NCI-H187 (cell line): ENCODE data around the gene SPSB3.

Experiments
- DNase-seq, 2 experiments: peaks; one replicate each; lab custom pipeline; 2025; lab: John Stamatoyannopoulos, UW

The SPSB3 gene

DNA sequence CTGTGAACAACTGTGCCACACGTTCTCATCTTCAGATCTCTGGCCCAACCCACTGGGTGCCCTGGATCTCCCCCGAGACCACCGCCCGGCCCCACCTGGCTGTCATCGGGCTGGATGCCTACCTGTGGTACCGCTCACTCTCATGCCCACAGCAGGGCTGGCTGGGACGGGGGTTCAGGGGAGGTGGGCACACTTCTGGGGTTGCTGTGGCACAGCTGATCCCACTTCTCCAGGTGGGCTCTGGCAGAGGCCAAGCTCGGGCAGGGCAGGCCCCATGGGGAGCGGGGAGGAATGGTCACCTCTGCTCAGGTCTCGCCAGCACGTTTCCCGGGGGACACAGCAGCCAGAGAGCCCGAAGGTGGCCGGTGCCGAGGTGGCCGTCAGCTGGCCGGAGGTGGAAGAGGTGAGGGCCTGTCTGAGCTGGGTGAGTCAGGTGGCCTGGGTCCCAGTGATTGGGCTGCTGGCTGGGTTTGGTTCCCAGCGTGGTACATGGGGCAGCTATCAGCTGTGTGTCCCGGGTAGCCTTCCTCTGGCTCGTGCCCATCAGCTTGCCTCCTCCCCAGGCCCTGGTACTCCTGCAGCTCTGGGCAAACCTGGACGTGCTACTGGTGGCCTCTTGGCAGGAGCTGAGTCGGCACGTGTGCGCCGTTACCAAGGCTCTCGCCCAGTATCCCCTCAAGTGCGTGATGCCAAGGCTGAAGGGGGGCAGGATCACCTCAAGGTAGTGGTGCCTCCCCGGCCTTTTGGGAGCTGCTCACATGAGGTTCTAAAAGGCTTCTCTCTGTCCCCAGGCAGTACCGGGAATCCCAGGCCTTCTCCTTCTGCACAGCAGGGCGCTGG lies 7.1 kb downstream of the SPSB3 start:
- no peak for DNase-seq

DNA sequence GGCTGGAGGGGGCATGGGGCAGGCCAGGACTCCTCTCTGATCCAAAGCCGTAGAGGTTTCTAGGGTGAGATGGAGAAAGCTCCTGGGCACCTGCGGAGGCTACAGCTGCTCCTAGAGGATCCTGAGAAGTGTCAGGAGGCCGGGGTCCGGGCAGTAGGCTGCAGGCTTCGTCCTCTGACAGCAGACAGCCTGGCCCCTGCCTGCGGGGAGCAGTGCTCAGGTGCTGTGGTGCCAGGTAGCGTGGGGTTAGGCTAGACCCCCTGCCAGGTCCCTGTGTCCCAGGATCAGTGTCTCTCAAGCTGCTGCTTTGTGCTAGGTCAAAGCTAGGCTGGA lies 8.0 kb downstream of the SPSB3 start:
- no peak for DNase-seq

DNA sequence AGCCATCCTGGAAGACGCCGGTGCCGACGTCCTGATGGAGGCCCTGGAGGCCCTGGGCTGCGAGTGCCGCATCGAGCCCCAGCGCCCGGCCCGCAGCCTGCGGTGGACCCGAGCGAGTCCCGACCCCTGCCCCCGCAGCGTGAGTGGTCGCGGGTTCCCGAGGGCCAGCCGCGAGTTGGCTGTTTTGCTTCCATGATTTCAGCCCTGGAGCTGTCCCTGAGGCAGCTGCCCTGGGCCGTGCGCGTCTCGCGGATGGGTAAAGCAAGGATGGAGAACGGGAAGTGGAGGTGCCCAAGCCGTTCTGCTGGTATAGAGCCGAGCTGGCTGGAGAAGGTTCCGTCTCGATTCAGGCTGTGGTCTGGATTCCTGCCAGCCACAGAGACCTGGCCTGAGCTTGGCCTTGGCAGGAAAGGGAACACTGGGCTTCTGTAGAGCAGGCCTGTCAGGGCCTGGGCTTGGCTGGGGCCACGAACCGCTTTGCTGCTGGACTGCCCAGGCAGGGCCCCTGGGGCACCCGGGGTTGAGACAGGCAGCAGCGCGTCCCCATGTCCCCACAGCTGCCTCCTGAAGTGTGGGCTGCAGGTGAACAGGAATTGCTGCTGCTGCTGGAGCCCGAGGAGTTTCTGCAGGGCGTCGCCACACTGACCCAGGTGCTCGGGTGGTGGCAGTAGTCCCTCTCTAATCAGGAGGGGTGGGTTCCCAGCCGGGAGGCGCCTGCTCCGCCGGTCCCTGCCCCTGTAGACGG lies 8.5 kb downstream of the SPSB3 start:
- DNase-seq, result no peak

DNA sequence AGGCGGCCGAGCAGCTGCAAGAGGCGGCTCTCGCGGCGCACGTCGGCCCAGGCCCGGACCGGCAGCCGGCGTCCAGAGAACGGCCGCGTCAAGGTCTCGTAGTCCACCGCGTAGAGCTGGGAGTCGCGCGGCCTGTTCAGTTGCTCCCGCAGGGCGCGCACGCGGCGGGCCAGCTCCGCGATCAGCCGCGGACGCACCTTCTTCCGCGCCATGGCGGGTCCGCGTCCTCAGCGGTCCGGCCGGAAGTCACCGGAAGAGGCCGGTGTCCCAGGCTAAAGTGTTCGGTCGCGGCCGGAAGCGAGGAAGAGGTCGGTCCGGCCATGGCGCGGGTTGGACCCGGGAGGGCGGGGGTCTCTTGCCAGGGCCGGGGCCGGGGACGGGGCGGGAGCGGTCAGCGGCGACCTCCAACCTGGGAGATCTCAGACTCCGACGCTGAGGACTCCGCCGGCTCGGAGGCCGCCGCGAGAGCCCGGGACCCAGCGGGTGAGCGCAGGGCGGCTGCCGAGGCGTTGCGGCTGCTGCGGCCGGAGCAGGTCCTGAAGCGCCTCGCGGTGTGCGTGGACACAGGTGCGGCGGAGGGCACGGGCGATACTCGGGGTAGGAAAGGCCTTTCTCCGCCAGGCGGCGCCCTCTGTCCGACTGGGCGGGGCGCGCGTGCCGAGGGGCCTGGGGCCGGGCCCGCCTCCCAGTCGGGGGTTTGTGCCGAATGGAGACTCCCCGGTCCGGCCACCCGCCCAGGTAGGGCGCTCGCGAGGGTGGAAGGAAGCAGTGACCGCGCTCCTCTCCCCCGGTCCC lies 9.3 kb downstream of the SPSB3 start, which contains the start of gene MRPS34:
Gene MRPS34 (minus strand): TSS at position 227 of the 795 bp plus-strand sequence. CDS start 15 bp downstream, at position 212.
- DNase-seq, result peak; percentile 66 to 91

DNA sequence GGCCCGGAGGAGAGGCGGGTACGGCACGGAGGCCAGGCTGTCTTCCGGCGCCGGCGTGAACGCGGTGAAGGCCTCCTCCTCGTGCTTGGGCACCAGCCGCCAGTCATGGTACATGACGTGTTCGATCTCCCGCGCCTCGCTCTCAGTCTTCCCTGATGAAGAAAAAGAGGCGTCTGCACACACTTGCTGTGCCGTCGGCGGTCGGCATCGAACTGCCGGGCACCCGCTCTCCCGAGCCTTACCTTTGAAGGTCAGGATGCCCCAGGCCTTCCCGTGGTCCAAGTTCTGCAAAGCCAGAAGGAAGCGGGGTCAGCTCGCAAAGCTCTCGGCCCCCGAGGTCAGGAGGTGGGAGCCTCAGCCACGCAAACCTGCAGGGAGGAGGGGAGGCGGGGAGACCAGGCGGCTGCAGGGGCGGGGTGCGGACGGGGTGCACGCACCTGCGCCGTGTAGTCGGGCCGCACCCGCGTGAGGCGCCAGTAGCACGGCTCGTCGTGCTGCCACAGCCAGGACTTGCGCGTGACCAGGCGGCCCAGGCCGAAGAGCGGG lies 9.9 kb downstream of the SPSB3 start, which contains the start of gene EME2:
Gene EME2 (plus strand): TSS at position 449 of the 546 bp plus-strand sequence. CDS start 418 bp downstream, outside the sequence.
- DNase-seq, result no peak

DNA sequence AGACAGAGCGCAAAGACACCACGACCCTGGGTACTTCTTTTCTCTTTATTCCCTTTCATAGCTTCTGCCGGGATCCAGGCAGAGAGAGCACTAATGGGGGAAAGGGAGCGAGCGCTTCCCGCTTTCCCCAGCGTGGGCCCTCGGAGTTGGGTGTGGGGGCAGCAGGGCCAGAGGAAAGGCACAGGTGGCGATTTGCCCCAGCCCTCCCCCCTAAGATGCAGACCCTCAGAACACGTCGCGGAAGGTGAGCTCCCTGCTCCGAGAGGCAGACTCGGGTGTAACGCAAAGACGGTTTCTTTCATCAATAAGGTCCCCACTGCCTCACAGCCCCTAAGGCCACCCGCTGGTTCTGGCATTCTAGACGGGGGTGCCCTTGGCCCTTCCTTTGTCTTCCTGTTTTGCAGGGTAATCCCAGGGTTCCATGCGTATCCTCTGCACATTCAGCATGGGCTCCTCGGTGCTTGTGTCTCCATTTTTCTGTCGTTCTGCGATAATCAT lies 10.5 kb downstream of the SPSB3 start:
- no peak for DNase-seq

DNA sequence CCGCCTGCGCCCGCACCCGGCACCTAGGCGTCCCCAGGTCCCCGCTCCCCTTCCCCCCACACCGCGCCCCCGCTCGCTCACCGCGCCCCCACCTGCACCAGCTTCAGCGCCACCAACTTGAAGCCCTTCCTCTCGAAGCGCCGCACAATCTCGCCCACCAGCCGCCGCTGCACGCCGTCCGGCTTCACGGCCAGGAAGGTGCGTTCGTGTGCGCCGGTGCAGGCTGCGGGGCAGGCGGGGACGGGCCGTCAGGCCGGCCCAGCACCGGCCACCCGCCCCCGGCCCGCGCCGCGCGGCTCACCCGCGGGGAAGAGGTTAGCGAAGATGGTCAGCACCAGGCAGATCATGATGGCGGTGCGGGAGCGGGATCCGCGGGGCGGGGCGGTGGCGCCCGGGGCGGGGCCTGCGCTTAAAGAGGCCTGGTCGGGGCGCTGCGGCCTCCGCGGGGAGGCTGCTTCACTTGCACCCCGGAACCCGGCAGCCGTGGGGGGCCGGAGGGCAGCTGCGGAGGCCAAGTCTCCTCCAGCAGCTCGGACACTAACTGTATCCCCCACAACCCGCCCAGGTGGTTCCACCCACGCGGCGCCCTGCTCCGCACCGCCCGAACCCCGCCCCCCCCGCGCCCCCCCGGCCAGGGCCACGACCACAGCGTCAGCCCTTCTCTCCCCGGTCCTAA lies 11.0 kb downstream of the SPSB3 start, which contains the start of gene NME3:
Gene NME3 (minus strand): TSS at position 356 of the 676 bp plus-strand sequence. CDS start 9 bp downstream, at position 347.
- peak; percentile 49 to 75 for DNase-seq

DNA sequence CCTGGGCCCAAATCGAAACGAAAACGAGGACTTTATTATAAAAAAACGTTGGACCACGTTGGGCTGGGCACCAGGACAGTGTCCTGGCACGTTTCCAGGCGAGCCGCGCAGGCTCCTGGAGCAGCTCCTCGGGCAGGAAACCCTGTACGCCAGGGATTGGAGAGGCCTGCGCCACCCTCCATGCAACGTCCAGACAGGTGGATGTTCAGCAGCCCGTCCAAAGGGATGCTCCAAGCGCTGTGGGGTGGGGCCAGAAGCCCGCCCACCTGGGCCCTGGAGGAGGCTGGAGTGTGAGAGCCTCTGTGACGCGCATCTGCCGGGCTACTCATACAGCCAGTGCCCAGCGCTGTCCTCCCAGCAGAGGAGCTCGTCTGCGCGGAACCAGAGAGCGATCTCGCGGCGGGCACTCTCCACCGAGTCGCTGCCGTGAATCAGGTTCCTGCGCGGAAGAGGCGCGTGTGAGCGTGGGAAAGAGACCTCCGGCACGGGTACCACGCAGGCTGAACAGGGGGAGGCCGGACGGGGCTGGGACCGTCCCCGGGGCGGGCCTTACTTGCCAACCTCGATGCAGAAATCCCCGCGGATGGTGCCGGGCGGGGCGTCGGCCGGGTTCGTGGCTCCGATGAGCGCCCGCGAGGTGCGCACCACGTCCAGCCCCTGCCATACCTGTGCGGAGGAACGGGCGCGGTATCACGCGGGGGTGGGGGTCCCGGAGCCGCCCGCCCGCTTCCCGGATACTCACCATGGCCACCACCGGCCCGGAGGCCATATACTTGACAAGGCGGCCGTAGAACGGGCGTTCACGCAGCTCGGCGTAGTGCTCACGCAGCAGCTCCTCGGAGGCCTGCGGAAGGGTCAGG lies 11.8 kb downstream of the SPSB3 start:
- DNase-seq, result peak; percentile 88 to 95

DNA sequence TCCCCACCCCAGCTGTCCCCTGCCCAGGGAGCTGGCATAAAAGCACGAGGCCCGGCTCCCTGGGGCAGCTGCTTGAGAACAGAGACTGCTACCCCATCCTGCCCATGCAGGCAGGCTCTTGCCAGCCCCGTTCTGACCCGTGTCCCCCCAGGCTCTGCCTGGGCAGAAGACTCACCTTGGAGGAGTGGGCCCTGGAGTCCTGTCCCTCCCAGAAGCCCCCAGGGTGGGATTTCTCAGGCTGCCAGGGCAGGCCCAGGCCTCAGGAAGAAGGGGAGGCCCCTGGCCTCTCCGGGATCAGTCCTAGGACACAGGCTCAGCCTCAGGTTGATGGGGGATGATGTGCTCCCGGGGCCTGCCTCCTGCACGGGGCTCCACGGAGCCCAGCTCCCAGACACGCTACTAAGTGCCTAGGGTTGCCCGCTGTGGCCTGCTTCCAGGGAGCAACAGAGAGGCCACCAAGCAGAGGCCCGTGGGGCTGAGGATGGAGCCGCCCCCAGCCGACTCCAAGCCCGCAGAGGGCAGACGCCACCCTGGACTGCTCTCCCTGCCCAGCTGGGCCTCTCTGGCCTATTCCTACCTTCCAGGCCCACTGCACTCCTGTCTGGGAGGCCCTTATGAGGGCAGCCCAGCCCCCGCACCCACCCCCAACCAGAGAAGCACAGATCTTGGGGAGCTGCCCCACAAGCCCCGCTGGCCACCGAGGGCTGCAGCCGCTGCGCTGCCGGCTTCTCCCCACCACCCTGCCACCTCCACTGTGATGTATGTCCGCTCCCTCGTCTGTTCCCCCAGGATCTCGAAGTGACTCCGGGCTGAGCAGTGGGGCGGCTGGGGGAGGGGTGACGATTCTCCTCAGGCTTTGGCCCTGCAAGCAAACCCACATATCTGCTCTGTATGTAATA lies 12.7 kb downstream of the SPSB3 start:
- DNase-seq, result no peak

DNA sequence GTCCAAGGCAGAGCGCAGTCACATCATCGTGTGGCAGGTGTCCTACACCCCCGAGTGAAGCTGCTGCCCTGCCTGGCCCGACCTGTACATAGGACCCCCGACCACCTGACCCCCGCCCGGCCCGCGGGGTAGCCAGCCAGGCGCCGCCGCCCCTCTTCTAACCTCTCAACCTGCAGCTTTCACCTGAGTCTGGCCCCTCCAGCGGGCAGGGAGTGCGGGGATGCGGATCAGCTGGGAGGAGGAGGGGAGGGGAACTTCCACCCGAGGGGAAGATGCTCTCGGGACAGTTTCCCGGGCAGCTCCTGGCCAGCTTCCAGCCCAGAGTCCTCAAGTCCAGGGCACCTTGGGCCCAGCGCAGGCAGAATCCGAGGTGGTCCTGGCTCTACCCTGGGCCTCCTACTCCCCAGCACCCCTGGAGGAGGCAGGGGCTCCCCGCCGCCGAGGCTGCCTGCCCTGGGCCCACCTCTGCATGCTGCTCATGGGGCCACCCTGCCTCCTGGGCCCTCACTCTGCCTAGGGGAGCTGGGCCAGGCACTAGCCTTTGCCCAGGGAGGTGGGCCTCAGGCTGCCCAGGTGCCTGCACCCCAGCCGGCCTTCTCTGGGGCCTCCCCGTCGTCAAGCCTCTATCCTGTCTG lies 13.5 kb downstream of the SPSB3 start:
- no peak for DNase-seq

DNA sequence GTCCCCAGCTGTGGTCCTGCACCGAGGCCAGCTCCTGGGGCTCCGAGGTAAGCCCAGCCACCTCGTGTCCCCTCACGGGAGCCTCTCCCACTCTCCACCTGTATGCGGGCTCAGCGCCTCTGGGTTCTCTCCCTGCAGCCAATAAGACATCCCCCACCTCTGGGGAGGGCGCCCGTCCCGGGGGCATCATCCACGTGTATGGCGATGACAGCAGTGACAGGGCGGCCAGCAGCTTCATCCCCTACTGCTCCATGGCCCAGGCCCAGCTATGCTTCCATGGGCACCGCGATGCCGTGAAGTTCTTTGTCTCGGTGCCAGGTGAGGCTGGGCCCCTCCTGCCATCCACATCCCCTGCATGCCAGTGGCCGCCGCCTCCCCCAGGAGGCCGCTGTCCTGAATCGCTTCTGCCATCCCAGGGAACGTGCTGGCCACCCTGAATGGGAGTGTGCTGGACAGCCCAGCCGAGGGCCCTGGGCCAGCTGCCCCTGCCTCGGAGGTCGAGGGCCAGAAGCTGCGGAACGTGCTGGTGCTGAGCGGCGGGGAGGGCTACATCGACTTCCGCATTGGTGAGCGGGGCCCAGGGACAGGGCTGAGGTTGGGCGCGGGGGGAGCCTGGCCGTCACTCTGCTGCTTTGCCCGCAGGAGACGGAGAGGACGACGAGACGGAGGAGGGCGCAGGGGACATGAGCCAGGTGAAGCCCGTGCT lies 14.2 kb downstream of the SPSB3 start:
- no peak for DNase-seq

DNA sequence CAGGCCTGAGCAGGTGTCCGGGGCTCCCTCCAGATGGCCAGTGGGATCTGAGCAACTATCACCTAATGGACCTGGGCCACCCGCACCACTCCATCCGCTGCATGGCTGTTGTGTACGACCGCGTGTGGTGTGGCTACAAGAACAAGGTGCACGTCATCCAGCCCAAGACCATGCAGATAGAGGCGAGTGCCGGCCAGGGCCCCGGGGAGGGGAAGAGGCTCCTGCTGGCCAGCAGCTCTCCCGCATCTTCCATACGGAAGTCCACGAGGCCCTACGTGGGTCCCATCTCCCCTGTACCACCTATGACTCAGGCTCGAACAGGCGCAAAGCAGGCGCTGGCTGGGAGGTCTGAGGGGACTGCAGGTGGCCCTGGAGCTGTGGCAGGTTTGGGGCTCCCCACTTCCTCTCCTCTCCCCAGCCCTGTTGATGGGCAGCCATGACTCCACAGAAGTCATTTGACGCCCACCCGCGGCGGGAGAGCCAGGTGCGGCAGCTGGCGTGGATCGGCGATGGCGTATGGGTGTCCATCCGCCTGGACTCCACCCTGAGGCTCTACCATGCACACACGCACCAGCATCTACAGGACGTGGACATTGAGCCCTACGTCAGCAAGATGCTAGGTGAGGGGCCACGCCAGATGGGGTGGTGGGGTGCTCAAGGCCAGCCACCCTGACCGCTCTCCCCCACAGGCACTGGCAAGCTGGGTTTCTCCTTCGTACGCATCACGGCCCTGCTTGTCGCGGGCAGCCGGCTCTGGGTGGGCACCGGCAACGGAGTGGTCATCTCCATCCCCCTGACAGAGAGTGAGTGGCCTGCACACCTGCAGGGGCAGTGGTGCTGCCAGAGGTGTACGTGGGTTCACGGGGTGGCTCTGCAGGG lies 15.0 kb downstream of the SPSB3 start:
- no peak for DNase-seq

DNA sequence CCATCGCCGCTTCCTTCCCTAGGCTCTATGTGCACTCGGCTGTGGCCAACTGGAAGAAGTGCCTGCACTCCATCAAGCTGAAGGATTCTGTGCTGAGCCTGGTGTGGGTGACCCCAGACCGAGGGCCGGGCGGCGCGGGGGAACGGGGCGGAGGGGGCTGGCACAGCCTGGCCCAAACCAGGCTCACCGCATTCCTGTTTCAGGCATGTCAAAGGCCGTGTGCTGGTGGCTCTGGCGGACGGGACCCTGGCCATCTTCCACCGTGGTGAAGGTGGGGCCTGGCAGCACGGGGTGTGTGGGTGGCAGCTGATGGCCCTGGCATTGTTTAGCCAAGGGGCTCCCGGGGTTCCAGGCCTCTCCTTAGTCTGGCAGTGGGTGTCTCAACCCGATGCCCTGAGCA lies 15.7 kb downstream of the SPSB3 start:
- no peak for DNase-seq

DNA sequence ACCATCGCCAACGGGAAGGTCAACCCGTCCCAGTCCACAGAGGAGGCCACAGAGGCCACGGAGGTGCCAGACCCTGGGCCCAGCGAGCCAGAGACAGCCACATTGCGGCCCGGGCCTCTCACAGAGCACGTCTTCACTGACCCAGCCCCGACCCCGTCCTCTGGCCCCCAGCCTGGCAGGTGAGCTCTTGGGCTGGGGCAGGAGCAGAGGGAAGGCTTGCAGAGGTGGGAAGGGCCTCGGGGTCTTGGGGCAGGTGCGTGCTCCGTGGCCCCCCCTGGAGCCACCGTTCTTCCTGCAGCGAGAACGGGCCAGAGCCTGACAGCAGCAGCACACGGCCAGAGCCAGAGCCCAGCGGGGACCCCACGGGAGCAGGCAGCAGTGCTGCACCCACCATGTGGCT lies 16.1 kb downstream of the SPSB3 start:
- no peak for DNase-seq

DNA sequence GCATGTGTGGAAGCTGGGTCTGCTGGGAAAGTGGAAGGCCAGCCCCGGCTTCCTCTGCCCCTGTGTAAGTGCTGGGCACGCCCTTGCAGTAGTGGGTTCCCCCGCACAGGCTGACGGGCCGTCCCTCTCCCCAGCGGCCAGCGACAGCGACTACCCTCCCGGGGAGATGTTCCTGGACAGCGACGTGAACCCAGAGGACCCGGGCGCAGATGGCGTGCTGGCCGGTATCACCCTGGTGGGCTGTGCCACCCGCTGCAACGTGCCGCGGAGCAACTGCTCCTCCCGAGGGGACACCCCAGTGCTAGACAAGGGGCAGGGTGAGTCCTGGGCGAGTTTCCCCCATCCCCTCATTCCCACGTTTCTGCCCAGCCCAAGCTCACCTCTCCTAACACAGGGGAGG lies 16.5 kb downstream of the SPSB3 start:
- DNase-seq, result no peak

DNA sequence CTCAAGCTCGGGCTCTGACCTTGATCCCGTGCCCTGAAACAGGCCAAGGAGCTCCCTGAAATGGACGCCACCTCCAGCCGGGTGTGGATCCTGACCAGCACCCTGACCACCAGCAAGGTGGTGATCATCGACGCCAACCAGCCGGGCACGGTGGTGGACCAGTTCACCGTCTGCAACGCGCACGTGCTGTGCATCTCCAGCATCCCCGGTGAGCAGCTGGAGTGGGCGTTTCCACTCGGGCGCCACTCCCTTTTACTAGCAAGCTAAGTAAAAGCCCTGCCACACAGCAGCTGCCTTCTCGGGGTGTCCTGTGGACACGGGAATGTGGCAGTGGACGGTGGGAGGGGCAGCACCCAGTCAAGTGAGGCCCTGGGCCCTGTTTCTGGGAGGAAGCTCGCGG lies 17.4 kb downstream of the SPSB3 start:
- DNase-seq, result no peak
